GM19397 (cell line): ENCODE results near the gene TYR.
"Not testable (repeated sequence)": the region's sequence is repeated elsewhere in the genome, so short reads cannot be mapped to it uniquely, and the experiment has no call there.

ENCODE experiments used
- ATAC-seq: cut with Tn5 transposase; IDR thresholded peaks from one replicate; pipeline ENCODE4 v1.9.1; 2021; ENCODE audit warnings: mild to moderate bottlenecking, moderate library complexity; ENCODE audit not compliant: unreplicated experiment

Gene TYR

GRCh38 chr11:89342880-89343572 is 165.4 kb downstream of the TYR start:
- not testable (repeated sequence) for ATAC-seq
